Epithelial cell of prostate (primary cell): ENCODE measurements around the gene APBA2.

Experiments
- DNase-seq: peaks from one replicate; pipeline ENCODE4 v3.0.0-alpha.2; 2011; ENCODE audit warnings: low read depth, low spot score
- H3K27ac ChIP-seq: fragments of 450-650 bp; 2 replicates; pipeline ENCODE4 v1.5.1; 2017; ENCODE audit warnings: mild to moderate bottlenecking

Gene APBA2

DNA sequence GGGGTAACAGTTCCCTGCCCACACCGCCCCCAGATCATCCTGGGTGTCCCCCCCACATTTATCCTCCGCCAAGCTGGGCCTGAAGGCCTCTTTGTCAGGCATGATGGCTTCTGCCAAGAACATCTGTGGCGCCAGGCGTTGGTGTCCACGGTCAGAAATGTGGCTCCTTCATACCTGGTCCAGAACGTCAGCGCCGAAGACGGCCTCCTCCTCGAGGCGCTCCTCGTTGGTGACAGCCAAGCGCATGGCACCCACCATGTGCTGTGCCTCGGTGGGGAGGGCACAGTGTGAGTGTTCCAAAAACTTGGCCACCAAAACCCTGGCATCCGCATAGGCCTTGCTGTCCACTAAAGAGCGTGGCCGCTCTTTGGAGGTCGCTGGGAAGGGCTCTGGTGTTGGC, 237.4 kb downstream of the APBA2 start:
- no peak for DNase-seq

DNA sequence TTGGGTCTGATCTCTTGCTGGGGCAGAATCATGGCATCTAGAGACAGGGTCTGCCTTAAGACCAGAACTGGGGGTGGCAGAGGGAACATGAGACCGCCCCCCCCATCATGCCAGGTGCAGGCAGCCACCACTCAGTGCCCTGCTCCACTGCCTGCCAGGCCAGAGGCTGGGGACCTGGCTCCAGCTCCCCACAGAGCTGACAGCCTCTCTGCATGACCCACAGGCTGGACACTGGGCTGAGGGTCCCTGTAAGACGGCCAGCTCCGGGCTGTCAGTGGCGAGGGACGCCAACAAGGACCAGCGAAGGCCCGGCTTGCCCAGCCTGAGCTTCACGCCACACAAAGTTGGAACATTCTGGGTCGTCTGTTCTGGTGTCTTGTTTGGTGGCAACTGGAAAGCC, 238.2 kb downstream of the APBA2 start:
- no peak overlapping the region for H3K27ac ChIP-seq
- DNase-seq = no peak

More for the DNA sequence above, 237.4 kb downstream of the APBA2 start:
- H3K27ac ChIP-seq = no peak overlapping the region

- no peak for DNase-seq
- no peak overlapping the region for H3K27ac ChIP-seq
Observed at GRCh38 chr15:29124581-29125381, 239.0 kb downstream of the APBA2 start.

- no peak overlapping the region for H3K27ac ChIP-seq
- DNase-seq = no peak
Observed at GRCh38 chr15:29125382-29126207, 239.8 kb downstream of the APBA2 start.

DNA sequence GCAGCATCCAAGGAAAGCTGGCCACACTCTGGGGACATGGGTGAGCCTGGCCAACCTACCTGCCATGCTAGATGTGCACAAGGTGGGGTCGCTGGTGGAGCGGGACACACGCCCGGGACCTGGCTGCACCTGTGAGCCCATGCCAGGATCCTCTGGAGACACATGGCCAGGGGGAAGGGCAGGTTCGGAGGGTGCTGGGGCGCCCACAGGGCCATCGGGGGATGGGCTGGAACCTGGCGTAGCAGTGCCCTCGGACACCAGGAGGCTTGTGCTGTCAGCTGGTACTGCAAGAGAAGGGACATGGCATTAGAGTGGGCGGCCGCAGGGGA, 240.4 kb downstream of the APBA2 start:
- DNase-seq = no peak
- no peak overlapping the region for H3K27ac ChIP-seq

DNA sequence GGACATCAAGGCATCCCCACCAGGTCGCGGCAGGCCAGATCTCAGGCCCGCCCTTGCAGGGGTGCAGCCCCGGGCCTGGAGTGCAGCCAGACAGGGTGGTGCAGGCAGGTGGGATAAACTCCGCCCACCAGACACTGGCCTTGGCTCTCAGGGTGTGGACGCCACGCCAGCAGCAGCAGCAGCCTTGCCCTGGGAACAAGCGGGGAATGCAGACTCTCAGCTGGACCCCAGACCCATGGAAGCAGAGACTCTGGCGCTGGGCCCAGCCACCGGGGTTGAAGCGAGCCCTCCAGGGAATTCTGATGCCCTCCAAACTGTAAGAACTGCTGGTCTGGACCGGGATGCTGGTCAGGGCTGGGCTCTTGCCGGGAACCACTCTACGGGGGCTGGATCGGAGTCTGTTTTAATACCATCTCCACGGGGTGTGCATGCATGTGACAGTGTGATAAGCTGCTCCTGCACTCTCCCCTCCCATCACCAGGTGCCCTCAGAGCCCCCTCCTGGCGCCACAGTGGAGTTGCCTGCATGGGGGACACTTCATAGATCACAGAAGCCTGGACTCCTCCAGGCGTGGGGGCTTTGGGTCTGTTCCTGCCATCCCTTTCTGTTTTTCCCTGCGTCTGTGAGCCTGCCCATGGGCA, 241.2 kb downstream of the APBA2 start:
- DNase-seq = no peak
- H3K27ac ChIP-seq = no peak overlapping the region

DNA sequence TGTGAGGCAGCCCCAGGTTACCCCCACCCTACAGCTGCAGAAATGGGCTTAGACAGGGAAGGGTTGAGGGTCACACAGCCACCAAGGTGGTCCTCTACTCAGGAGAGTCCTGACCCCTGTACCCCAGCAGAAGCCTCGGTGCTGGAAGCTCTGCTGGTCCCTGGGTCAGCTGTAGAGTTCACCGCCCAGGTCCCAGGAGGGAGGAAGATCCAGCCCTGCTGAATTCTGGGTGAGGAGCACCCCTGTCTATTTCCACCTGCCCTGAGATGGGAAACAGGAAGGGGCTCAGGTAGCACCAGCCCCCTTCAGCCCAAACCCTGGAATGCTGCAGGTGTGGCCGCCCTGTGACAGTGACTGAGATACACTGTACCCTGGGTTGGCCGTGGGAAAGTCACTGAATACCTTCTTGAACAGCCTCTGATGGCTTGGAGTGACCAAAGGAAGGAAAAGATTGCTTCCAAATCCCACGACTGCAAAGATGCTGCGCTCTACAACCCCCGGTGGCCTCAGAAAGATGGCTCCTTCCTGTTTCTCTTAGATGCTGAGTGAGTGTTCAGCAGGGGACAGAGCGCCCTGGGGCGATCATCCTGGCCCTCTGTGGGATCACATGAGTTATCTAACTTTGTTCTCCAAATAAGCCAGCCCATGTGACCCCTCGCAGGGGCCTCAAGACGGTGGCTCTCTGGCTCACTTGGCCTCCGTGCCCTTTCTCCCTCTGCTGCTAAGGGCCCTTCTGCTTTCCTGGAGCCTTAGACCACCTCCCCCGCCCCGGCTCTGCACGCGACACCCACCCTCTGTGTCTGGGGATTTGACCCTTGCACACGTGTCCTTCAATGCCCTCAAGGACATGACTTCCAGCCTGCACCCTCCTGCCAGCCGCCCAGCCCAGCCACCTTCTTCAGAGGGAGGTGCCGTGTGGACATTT, 242.0 kb downstream of the APBA2 start:
- DNase-seq = no peak
- no peak overlapping the region for H3K27ac ChIP-seq

- no peak for DNase-seq
- H3K27ac ChIP-seq = no peak overlapping the region
Observed at GRCh38 chr15:29128671-29129070, 242.9 kb downstream of the APBA2 start.

GRCh38 chr15:29129221-29129620, 243.4 kb downstream of the APBA2 start:
- no peak overlapping the region for H3K27ac ChIP-seq
- DNase-seq = no peak

DNA sequence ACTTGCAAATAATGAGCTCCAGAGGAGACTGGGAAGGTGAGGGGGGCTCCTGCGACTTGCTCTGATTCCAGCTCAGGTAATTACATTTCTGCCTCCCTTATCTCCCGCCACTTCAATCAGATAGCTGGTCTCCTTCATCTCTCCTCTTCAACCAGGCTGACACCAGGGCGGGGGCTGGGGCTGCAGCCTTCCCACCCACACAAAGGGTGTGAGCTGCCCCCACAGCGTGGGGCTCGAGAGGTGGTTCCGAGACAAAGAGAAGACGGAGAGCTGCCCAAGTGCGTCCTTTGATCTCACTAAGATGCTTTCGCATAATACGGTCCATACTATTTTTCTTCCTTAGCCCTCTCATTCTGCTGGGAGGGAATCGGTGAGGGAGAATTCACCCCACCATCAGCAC, 244.2 kb downstream of the APBA2 start:
- DNase-seq = no peak

DNA sequence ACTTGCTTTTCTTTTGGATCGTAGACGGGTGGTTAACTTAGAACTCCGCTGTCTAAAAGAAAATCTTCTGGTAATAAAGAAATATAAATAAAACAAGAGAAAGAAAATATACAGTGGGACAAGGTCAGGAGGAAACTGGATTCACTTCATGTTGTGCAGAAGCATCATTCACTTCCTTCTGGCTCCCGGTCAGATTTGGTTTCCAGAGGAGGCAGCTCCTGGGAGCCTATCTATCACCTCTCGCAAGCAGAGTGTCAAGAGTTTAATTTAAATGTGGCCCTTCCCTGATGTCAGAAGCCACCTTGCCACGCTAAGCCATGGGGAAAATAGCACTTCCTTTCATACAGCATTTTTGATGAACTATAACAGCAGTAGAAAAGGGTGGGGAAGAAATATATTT, 244.7 kb downstream of the APBA2 start:
- H3K27ac ChIP-seq = no peak overlapping the region
- DNase-seq = no peak

More for the DNA sequence above, 244.2 kb downstream of the APBA2 start:
- no peak overlapping the region for H3K27ac ChIP-seq

- no peak overlapping the region for H3K27ac ChIP-seq
- no peak for DNase-seq
Observed at GRCh38 chr15:29130951-29131839, 245.4 kb downstream of the APBA2 start.

DNA sequence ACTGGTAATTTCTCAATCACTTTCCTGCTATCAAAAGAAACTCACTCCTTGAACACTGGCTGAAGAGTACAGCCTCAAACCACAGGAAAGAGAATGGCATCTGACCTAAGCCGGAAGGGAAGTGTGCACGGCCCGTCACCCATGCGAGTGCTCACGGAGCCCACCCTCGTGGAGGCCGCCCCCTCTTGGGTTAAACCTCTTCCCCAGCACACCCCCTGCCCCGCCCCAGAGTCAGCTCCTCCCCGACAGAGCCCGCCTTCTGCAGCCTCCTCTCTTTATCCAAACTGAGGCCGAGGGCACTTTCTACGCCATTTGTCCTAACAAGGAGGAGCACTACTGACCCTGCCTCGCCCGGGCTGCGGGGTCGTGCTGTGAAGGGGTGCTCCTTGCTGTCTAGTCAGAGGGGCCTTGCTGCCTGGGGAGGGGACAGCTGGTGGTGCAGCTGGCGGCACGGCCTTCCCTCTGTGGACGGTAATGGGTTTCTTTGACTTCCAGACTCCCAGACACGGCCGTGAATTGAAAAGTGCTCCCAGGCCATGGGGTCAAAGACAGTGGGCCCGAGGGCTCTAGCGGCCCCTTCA, 246.2 kb downstream of the APBA2 start:
- no peak for DNase-seq
- no peak overlapping the region for H3K27ac ChIP-seq

DNA sequence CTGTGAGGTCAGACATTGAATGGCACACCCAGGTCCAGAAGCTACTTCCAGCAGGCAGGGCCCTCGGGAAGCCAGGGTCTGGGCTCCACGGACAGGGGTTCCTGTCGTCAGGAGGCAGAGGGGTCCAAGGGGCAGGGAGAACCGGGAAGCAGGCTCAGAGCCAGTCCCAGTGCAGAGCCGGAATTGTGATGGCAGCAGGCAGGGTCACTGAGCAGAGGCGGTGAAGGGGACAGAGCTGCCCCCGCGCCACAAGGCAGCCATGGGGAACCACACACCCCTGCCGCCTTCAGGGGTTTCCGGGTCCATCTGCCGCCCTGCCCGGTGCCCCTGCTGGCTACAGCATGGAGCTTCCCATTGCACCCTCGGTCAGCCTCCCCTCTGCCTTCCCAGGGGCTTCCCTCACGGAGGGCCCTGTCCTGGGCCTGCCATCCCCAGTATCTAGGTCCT, 247.0 kb downstream of the APBA2 start:
- no peak for DNase-seq
- no peak overlapping the region for H3K27ac ChIP-seq

DNA sequence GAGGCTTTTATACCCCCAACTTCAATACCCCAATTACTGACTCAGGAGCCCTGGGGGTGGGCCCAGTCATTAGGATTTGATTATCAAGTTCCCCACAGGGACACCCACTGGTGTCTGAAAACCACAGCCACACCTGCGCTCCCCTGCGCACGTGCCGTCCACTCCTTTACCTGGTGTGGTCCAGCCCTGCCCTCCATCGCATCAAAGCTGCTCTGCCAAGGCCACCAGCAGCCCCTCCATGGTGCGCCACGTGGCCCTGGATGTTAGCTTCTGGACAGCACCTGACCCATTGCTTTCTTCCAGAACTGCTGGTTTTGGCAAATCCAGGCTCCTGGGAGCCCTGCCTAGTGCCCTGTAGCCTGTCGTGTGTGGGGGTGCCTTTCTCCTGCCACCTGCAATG, 247.5 kb downstream of the APBA2 start:
- no peak overlapping the region for H3K27ac ChIP-seq
- DNase-seq = no peak

DNA sequence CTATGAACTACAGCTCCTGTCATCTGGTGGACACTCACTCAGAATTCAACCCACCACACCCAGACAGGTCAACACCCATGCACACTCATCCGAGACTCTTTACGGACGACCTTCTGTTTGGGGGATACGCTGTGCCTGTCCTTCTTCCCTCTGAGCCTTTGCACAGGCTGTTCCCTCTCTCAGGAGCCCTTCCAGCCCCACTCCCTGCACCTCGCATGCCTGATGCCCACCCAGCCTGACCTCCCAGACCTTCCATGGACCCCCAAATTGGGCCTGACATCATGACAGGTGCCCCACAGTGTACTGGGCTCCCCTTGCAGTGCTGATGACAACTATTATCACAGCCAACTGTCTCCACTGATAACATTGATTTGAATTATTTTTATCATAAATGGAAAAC, 248.0 kb downstream of the APBA2 start:
- no peak for DNase-seq
- no peak overlapping the region for H3K27ac ChIP-seq

DNA sequence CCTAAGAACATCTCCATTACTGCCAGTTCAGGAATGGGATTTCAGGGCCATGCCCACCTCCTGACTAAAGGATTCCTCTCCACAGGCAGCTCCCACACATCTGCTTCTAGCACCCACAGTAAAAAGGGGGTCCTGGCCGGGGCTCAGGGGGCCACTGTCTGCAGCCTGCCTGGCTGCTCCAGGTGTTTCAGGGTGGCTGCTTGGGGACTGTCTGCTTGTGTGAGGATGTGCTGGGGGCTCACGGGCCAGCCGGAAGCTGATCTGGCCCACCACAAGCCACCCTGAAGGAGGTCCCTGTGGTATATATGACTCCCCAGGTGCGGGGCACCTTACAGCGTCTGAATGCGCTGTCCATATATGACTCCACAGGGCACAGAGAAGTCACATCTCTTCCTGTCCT, 248.5 kb downstream of the APBA2 start:
- DNase-seq = no peak
- no peak overlapping the region for H3K27ac ChIP-seq

GRCh38 chr15:29134641-29135308, 249.0 kb downstream of the APBA2 start:
- no peak for DNase-seq
- H3K27ac ChIP-seq = no peak overlapping the region
